ENCODE measurements around the gene FAM83B.
"Not testable (repeated sequence)": the region's sequence is repeated elsewhere in the genome, so short reads cannot be mapped to it uniquely, and the experiment has no call there.

FAM83B gene

DNA sequence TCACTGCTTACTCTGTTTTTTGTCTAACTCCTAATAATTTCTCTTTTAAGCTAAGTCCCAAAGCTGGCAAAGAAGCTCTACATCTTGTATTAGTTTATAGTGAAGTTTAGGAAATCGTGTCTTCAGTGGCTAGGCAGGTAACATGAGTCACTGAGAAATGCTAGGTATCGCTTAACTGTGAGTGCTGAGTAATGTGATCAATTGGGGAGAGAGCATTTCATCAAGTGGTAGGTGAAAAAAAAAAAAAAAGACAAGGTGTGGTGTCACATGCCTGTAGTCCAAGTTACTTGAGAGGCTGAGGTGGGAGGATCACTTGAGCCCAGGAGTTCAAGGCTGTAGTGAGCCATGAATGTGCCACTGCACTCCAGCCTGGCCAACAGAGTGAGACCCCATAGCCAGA, 125.3 kb downstream of the FAM83B start:
- no peak for DNase-seq (ENCODE audit: low read depth)
- TF ChIP-seq POLR2A (IDR thresholded peaks at IDR 0.05; ENCODE audit: extremely low read depth, insufficient read length) (no peak), MYC (IDR thresholded peaks at IDR 0.05; ENCODE audit: low read depth, low read length) (no peak)
- TF ChIP-seq, protein P1, sequence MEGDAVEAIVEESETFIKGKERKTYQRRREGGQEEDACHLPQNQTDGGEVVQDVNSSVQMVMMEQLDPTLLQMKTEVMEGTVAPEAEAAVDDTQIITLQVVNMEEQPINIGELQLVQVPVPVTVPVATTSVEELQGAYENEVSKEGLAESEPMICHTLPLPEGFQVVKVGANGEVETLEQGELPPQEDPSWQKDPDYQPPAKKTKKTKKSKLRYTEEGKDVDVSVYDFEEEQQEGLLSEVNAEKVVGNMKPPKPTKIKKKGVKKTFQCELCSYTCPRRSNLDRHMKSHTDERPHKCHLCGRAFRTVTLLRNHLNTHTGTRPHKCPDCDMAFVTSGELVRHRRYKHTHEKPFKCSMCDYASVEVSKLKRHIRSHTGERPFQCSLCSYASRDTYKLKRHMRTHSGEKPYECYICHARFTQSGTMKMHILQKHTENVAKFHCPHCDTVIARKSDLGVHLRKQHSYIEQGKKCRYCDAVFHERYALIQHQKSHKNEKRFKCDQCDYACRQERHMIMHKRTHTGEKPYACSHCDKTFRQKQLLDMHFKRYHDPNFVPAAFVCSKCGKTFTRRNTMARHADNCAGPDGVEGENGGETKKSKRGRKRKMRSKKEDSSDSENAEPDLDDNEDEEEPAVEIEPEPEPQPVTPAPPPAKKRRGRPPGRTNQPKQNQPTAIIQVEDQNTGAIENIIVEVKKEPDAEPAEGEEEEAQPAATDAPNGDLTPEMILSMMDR (IDR thresholded peaks at IDR 0.05; ENCODE audit: low read depth, low read length): no peak
- TF ChIP-seq, protein P2, sequence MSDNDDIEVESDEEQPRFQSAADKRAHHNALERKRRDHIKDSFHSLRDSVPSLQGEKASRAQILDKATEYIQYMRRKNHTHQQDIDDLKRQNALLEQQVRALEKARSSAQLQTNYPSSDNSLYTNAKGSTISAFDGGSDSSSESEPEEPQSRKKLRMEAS (IDR thresholded peaks at IDR 0.05; ENCODE audit: low read depth, low read length): no peak
- H3K4me3 ChIP-seq (ENCODE audit: low read depth, low read length): no peak overlapping the region

DNA sequence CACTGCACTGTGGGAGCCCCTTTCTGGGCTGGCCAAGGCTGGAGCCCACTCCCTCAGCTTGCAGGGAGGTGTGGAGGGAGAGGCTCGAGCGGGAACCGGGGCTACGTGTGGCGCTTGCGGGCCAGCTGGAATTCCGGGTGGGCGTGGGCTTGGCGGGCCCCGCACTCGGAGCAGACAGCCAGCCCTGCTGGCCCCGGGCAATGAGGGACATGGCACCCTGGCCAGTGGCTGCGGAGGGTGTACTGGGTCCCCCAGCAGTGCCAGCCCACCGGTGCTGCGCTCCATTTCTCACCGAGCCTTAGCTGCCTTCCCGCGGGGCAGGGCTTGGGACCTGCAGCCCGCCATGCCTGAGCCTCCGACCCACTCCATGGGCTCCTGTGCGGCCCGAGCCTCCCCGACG, 132.6 kb downstream of the FAM83B start:
- DNase-seq (ENCODE audit: low read depth); H3K4me3 ChIP-seq (ENCODE audit: low read depth, low read length): not testable (repeated sequence)

DNA sequence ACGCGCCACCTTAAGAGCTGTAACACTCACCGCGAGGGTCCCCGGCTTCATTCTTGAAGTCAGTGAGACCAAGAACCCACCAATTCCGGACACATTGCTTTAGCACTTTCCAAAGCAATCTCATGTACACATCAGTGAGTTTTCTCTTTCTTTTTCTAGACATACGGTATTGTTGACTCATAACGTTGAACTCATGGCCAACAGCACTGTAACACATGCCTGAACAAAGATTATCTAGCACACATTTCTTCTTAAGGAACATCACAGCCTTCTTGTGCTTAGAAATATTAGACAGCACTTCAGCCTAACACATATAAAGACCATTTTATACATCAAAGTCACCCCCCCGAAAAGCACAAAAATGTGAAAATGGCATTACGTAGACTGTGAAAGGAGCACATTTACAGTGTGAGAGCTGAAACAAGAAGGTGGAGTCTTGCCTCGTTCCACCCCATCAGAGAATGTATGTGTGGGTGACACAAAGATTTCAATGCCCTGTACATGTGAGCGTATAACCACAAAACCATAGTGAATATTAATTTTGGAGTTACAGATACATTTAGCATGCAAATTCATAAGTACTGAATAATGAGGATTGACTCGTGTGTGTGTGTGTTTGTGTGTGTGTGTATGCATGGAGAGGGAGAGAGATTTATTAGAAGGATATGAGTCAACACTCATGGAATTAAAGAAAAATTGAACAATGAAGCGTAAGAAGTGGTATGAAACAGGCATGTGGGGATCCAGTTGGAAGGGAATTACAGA, 134.1 kb downstream of the FAM83B start:
- H3K4me3 ChIP-seq (ENCODE audit: low read depth, low read length): no peak overlapping the region
- DNase-seq (ENCODE audit: low read depth): no peak
- TF ChIP-seq POLR2A (IDR thresholded peaks at IDR 0.05; ENCODE audit: extremely low read depth, insufficient read length) (no peak), MYC (IDR thresholded peaks at IDR 0.05; ENCODE audit: low read depth, low read length) (no peak)
- TF ChIP-seq, protein P2 (IDR thresholded peaks at IDR 0.05; ENCODE audit: low read depth, low read length): no peak
- TF ChIP-seq, protein P1 (IDR thresholded peaks at IDR 0.05; ENCODE audit: low read depth, low read length): no peak

DNA sequence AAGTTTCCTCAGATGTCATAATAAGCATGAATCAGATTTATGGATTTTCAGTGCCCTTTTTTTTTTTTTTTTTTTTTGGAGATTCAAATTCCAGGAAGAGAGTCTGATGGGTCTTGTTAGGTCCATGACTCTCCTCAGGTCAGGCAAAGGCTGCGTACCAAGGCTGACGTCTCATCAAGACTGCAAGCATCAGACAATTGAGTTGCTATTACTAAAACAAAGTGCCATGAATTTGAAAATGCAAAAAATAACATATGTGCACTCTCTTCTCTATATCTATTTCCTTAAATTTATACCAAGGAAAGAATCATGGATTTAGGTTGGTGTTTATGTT, 134.7 kb downstream of the FAM83B start:
- no peak for TF ChIP-seq POLR2A (IDR thresholded peaks at IDR 0.05; ENCODE audit: extremely low read depth, insufficient read length)
- TF ChIP-seq, protein P1 (IDR thresholded peaks at IDR 0.05; ENCODE audit: low read depth, low read length): no peak
- TF ChIP-seq, protein P2 (IDR thresholded peaks at IDR 0.05; ENCODE audit: low read depth, low read length): no peak
- DNase-seq (ENCODE audit: low read depth): no peak
- no peak overlapping the region for H3K4me3 ChIP-seq (ENCODE audit: low read depth, low read length)

DNA sequence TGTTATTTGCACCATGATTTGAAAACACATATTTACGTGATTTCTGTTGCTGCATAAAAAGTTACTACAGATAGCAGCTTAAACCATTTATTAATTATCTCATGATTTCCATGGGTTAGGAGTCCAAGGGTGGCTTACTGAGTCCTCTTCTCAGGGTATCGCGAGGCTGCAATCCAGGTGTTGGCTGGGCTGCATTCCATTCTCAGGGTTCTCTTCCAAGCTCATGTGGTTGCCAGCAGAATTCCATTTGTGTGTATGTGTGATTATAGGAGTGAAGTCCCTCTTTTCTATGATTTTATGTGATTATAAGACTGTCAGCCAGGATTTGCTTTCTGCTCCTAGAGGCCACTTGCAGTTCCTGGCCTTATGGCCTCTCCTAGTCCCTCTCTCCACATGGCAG, 135.1 kb downstream of the FAM83B start:
- TF ChIP-seq, protein P1 (IDR thresholded peaks at IDR 0.05; ENCODE audit: low read depth, low read length): no peak
- TF ChIP-seq, protein P2 (IDR thresholded peaks at IDR 0.05; ENCODE audit: low read depth, low read length): no peak
- DNase-seq (ENCODE audit: low read depth): no peak
- H3K4me3 ChIP-seq (ENCODE audit: low read depth, low read length): no peak overlapping the region

DNA sequence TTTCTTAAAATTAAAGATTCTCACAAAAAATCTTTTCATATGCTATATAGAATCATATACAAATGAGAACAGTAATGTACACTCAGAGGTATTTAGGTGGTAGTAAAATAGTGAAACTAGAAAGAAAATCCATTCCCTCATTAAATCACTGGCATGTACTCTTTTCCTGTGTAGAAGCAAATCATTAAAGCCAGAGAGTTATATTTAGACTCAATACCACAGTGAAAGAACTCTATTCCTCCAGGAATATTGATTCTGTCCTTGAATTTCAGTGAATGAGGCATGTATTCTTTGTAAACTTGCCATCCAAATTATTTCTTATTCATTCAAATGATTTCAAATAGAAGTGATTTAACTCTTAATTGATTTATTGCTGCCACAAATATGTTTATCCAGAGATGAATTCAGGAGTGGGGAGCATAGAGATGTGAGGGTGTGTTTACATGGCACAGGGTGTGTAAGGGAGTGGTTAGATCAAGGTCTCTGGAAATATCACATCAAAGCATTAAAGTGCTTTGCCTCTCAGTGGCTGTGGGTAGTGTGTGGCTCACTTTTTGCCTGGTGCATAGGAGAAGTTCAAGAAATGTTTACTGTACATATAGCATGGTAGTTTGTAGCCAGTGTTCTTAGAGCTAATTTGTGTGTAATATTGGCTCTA, 141.2 kb downstream of the FAM83B start:
- no peak overlapping the region for H3K4me3 ChIP-seq (ENCODE audit: low read depth, low read length)
- no peak for DNase-seq (ENCODE audit: low read depth)
- TF ChIP-seq, protein P2 (IDR thresholded peaks at IDR 0.05; ENCODE audit: low read depth, low read length): no peak
- TF ChIP-seq POLR2A (IDR thresholded peaks at IDR 0.05; ENCODE audit: extremely low read depth, insufficient read length) (no peak), MYC (IDR thresholded peaks at IDR 0.05; ENCODE audit: low read depth, low read length) (no peak)
- TF ChIP-seq, protein P1 (IDR thresholded peaks at IDR 0.05; ENCODE audit: low read depth, low read length): no peak

Data from NB4 (cell line).